HCT116 (cell line): Measurements from ENCODE around the gene TMEM178B. TPM values are rescaled to one million over a fixed set of nuclear protein-coding genes. Genes with fewer than 3 reads are reported as not detected.

Source experiments
- ATAC-seq: fragments of 200-7000 bp; cut with Tn5 transposase; 2 replicates; pipeline ENCODE4 v1.9.1; 2020; ENCODE audit warnings: mild to moderate bottlenecking, moderate library complexity
- BruUV-seq: library from RNA; stranded (reverse); fragments of 400-500 nt; replicated peaks from 2 replicates; lab custom pipeline; 2021; lab: Mats Ljungman, UMichigan
- CTCF ChIA-PET: fragments of 300-600 bp; sonication (Branson Sonifier 250); formaldehyde crosslinking; loops from one replicate; lab custom pipeline; 2021; ENCODE audit warnings: antibody characterized with exemption; lab: Charles Lee
- POLR2A ChIA-PET: fragments of 300-600, 350-600 bp; sonication (Branson Sonifier 250); formaldehyde crosslinking; loops from one replicate; lab custom pipeline; 2021; ENCODE audit warnings: antibody characterized with exemption; lab: Charles Lee
- RAD21 ChIA-PET, 2 experiments: fragments of 300-600 bp; sonication (Branson Sonifier 250); formaldehyde crosslinking; loops; one replicate each; lab custom pipeline; 2023; ENCODE audit warnings: low total read pairs in 2 of 2; ENCODE audit not compliant: uncharacterized antibody in 2 of 2, unreplicated experiment in 2 of 2, low non-redundant PET in 1 of 2; lab: Charles Lee
- DNase-seq: peaks from one replicate; pipeline ENCODE4 v3.0.0-alpha.2; 2010; ENCODE audit warnings: low read depth, low spot score
- H2AFZ ChIP-seq: fragments of 200-600 bp; shearing (Covaris generic), sonication (generic); 2 replicates; pipeline ENCODE4 v1.6.1; 2017; ENCODE audit warnings: low read depth, mixed run types, mixed read lengths, antibody characterized with exemption, low read length; ENCODE audit not compliant: poor library complexity, severe bottlenecking
- H3K27ac ChIP-seq: 2 replicates; pipeline ENCODE4 v1.5.1; 2012; ENCODE audit warnings: low read depth, low read length
- H3K27me3 ChIP-seq: fragments of 200-600 bp; sonication (generic); 2 replicates; pipeline ENCODE4 v1.6.1; 2016; ENCODE audit warnings: mixed run types, low read length, mixed read lengths; ENCODE audit not compliant: insufficient read depth
- H3K36me3 ChIP-seq, 2 experiments: fragments of 200-500 bp in 1 of 2; fragments of 200-600 bp in 1 of 2; sonication (Bioruptor generic) in 1 of 2; sonication (generic) in 1 of 2; 2 replicates each; pipeline versions ENCODE4 v1.5.1 to v1.6.1; 2014 to 2016; ENCODE audit warnings: low read length in 2 of 2, inconsistent platforms in 1 of 2, mixed read lengths in 1 of 2, mixed run types in 1 of 2; ENCODE audit not compliant: insufficient read depth in 2 of 2, control insufficient read depth in 1 of 2
- H3K4me1 ChIP-seq, 2 experiments: fragments of 200-600 bp in 1 of 2; sonication (generic) in 1 of 2; 2 replicates each; pipeline versions ENCODE4 v1.5.1 to v1.6.1; 2012 to 2017; ENCODE audit warnings: low read length in 2 of 2, inconsistent platforms in 1 of 2, mild to moderate bottlenecking in 1 of 2, mixed read lengths in 1 of 2, mixed run types in 1 of 2, moderate library complexity in 1 of 2; ENCODE audit not compliant: insufficient read depth in 2 of 2, control insufficient read depth in 1 of 2
- H3K4me2 ChIP-seq: fragments of 200-600 bp; sonication (generic); 2 replicates; pipeline ENCODE4 v1.6.1; 2017; ENCODE audit warnings: mixed run types, low read length, mixed read lengths
- H3K4me3 ChIP-seq, 2 experiments: fragments of 200-600 bp in 1 of 2; sonication (generic) in 1 of 2; replicated peaks in 1 of 2; 2 replicates each; pipeline ENCODE4 v1.5.1; 2011 to 2016; ENCODE audit warnings: low read length in 2 of 2, control low read depth in 1 of 2, low read depth in 1 of 2, mild to moderate bottlenecking in 1 of 2, mixed read lengths in 1 of 2, mixed run types in 1 of 2
- H3K79me2 ChIP-seq: fragments of 200-600 bp; sonication (generic); 2 replicates; pipeline ENCODE4 v1.6.1; 2017; ENCODE audit warnings: mild to moderate bottlenecking, mixed run types, low read length, moderate library complexity, mixed read lengths; ENCODE audit not compliant: insufficient read depth
- H3K9ac ChIP-seq: fragments of 200-600 bp; sonication (generic); 2 replicates; pipeline ENCODE4 v1.6.1; 2016; ENCODE audit warnings: low read length, mixed read lengths
- H3K9me2 ChIP-seq: fragments of 200-600 bp; sonication (generic), shearing (Covaris generic); 2 replicates; pipeline ENCODE4 v1.6.1; 2017; ENCODE audit warnings: mixed run types, mild to moderate bottlenecking, moderate library complexity; ENCODE audit not compliant: insufficient read depth
- H3K9me3 ChIP-seq, 2 experiments: fragments of 200-500 bp in 1 of 2; fragments of 200-600 bp in 1 of 2; sonication (Bioruptor generic) in 1 of 2; sonication (generic) in 1 of 2; 2 replicates each; pipeline ENCODE4 v1.6.1; 2014 to 2017; ENCODE audit warnings: low read length in 2 of 2, mixed read lengths in 2 of 2, inconsistent platforms in 1 of 2, low read depth in 1 of 2, mild to moderate bottlenecking in 1 of 2, mixed run types in 1 of 2, moderate library complexity in 1 of 2; ENCODE audit not compliant: control insufficient read depth in 1 of 2, insufficient read depth in 1 of 2
- H4K20me1 ChIP-seq: fragments of 200-600 bp; sonication (generic), shearing (Covaris generic); 2 replicates; pipeline ENCODE4 v1.6.1; 2017; ENCODE audit warnings: mixed run types, mild to moderate bottlenecking, moderate library complexity; ENCODE audit not compliant: insufficient read depth
- CEBPB ChIP-seq: IDR thresholded peaks from 2 replicates; pipeline ENCODE4 v1.6.1; 2012; ENCODE audit warnings: low read depth
- EGR1 ChIP-seq: IDR thresholded peaks from 2 replicates; pipeline ENCODE4 v1.6.1; 2012; ENCODE audit warnings: low read depth
- ELF1 ChIP-seq: IDR thresholded peaks from 2 replicates; pipeline ENCODE4 v1.6.1; 2012; ENCODE audit warnings: low read depth, borderline replicate concordance
- EZH2phosphoT487 ChIP-seq: fragments of 200-600 bp; IDR thresholded peaks from 2 replicates; pipeline ENCODE4 v1.6.1; 2018; ENCODE audit warnings: antibody characterized with exemption, borderline replicate concordance
- FOSL1 ChIP-seq: IDR thresholded peaks from 2 replicates; pipeline ENCODE4 v1.6.1; 2012; ENCODE audit warnings: low read depth
- JUND ChIP-seq: IDR thresholded peaks from 2 replicates; pipeline ENCODE4 v1.6.1; 2012
- POLR2A ChIP-seq: IDR thresholded peaks from 2 replicates; pipeline ENCODE4 v1.7.0; 2011; ENCODE audit warnings: borderline replicate concordance; ENCODE audit not compliant: insufficient read depth, insufficient read length; ENCODE audit errors: extremely low read depth
- POLR2AphosphoS5 ChIP-seq: IDR thresholded peaks from 2 replicates; pipeline ENCODE4 v1.6.1; 2011; ENCODE audit warnings: mild to moderate bottlenecking, low read depth, low read length, moderate library complexity
- RAD21 ChIP-seq: IDR thresholded peaks from 2 replicates; pipeline ENCODE4 v1.6.1; 2012; ENCODE audit warnings: low read depth, mild to moderate bottlenecking
- SP1 ChIP-seq: IDR thresholded peaks from 2 replicates; pipeline ENCODE4 v1.6.1; 2012; ENCODE audit warnings: low read depth
- TCF7L2 ChIP-seq: IDR thresholded peaks from 2 replicates; pipeline ENCODE4 v1.7.0; 2011; ENCODE audit warnings: borderline replicate concordance, inconsistent platforms; ENCODE audit not compliant: insufficient read depth, insufficient read length; ENCODE audit errors: extremely low read depth
- YY1 ChIP-seq: IDR thresholded peaks from 2 replicates; pipeline ENCODE4 v1.6.1; 2011; ENCODE audit warnings: low read length, low read depth, moderate library complexity, mild to moderate bottlenecking; ENCODE audit not compliant: insufficient replicate concordance; ENCODE audit errors: extremely low read depth
- ZFX ChIP-seq: fragments of 450-650 bp; IDR thresholded peaks from 2 replicates; pipeline ENCODE4 v1.6.1; 2017
- ZNF274 ChIP-seq: fragments of 200-500 bp; sonication (Bioruptor generic); IDR thresholded peaks from 2 replicates; pipeline ENCODE4 v1.6.1; 2014; ENCODE audit warnings: mild to moderate bottlenecking, low read depth, low read length, inconsistent platforms
- intact Hi-C: fragments of 100-400 bp; cut with micrococcal nuclease; formaldehyde crosslinking; loops from 2 replicates; pipeline ENCODE4 v1.10.0; 2022
- total RNA-seq: library from RNA; stranded (reverse); gene quantifications from one replicate; pipeline ENCODE4 v1.2.1, GENCODE V29; 2021; ENCODE audit not compliant: unreplicated experiment
- TF ChIP-seq, protein P1 (sequence below): IDR thresholded peaks from 2 replicates; pipeline ENCODE4 v1.6.1; 2011; ENCODE audit warnings: mild to moderate bottlenecking, low read length, moderate library complexity; ENCODE audit not compliant: insufficient replicate concordance; ENCODE audit errors: extremely low read depth
- TF ChIP-seq, protein P2 (sequence below), 3 experiments: fragments of 200-600 bp in 1 of 3; sonication (generic) in 1 of 3; IDR thresholded peaks in 2 of 3; conservative IDR thresholded peaks in 1 of 3; 2 replicates each; pipeline ENCODE4 v1.5.1; 2012 to 2017; ENCODE audit warnings: low read depth in 2 of 3, low read length in 2 of 3, antibody characterized with exemption in 1 of 3, borderline replicate concordance in 1 of 3, control low read depth in 1 of 3, mild to moderate bottlenecking in 1 of 3, mixed read lengths in 1 of 3, mixed run types in 1 of 3, moderate library complexity in 1 of 3; ENCODE audit not compliant: insufficient read depth in 1 of 3
- TF ChIP-seq, protein P3 (sequence below): IDR thresholded peaks from 2 replicates; pipeline ENCODE4 v1.6.1; 2012

Gene TMEM178B
- total RNA-seq, 1 experiment from 2014 or later = 0.02 TPM

DNA sequence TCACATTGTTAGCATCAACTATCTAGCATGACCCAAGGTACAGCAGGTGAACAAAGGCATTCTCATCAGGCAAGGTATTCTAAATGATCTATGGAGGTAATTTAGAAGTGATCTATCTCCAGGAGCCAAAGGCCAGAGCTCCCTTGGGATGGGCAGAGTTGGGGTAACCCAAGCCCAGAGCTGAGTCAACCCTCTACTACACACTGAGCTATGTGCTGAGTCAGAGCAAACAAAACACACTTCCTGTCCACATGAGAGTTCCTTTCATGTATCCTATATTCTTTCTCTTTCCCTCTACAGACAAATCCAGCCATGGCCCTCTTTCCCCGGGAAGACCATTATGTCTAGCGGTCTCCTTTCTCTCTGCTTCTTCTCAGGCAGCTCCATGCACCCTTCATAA is 409.2 kb downstream of the TMEM178B start (continued):
- TF ChIP-seq, protein P1, sequence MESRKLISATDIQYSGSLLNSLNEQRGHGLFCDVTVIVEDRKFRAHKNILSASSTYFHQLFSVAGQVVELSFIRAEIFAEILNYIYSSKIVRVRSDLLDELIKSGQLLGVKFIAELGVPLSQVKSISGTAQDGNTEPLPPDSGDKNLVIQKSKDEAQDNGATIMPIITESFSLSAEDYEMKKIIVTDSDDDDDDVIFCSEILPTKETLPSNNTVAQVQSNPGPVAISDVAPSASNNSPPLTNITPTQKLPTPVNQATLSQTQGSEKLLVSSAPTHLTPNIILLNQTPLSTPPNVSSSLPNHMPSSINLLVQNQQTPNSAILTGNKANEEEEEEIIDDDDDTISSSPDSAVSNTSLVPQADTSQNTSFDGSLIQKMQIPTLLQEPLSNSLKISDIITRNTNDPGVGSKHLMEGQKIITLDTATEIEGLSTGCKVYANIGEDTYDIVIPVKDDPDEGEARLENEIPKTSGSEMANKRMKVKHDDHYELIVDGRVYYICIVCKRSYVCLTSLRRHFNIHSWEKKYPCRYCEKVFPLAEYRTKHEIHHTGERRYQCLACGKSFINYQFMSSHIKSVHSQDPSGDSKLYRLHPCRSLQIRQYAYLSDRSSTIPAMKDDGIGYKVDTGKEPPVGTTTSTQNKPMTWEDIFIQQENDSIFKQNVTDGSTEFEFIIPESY = no peak
- TF ChIP-seq EZH2phosphoT487 = no peak
- TF ChIP-seq ZNF274 = no peak
- TF ChIP-seq JUND = no peak
- no peak for TF ChIP-seq TCF7L2
- TF ChIP-seq, protein P2, sequence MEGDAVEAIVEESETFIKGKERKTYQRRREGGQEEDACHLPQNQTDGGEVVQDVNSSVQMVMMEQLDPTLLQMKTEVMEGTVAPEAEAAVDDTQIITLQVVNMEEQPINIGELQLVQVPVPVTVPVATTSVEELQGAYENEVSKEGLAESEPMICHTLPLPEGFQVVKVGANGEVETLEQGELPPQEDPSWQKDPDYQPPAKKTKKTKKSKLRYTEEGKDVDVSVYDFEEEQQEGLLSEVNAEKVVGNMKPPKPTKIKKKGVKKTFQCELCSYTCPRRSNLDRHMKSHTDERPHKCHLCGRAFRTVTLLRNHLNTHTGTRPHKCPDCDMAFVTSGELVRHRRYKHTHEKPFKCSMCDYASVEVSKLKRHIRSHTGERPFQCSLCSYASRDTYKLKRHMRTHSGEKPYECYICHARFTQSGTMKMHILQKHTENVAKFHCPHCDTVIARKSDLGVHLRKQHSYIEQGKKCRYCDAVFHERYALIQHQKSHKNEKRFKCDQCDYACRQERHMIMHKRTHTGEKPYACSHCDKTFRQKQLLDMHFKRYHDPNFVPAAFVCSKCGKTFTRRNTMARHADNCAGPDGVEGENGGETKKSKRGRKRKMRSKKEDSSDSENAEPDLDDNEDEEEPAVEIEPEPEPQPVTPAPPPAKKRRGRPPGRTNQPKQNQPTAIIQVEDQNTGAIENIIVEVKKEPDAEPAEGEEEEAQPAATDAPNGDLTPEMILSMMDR (IDR thresholded peaks at IDR 0.05 in 2 of 3, conservative IDR thresholded peaks at IDR 0.05 in 1 of 3; ENCODE audit: borderline replicate concordance in 1 of 3, insufficient read depth in 1 of 3, low read depth in 2 of 3, low read length in 2 of 3) = no peak
- no peak for TF ChIP-seq EGR1
- TF ChIP-seq SP1 = no peak

DNA sequence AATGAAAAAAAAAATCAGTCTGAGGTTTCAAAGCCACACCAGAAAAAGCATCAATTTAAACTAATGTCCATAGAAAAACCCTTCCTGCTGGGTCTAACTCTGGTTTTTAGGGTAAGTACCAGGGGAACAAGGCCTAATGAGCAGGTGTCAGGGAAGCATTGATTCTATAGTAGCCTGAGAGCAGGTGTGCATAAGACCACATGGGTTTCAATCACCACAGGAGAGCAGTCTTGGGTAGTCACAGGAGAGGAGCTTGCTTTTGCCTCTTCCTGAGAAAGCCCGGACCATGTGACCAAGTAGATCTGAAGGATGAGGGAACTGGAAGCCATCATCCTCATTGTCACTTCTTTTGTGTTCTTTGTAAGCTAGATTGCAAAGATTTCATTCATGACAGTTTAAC is 411.0 kb downstream of the TMEM178B start:
- H3K36me3 ChIP-seq = no peaks in the 10 kb centered on the region
- no peak for DNase-seq
- intact Hi-C loops = no loop called here
- peaks cover 0 to 6% of the 10 kb centered on the region in 2 experiments; a peak in 1 of 4 replicates for H3K4me1 ChIP-seq
- POLR2A ChIA-PET = no interaction called here
- no peaks in the 10 kb centered on the region for H3K9me2 ChIP-seq
- H3K79me2 ChIP-seq = no peaks in the 10 kb centered on the region
- no peak overlapping the region for H3K27ac ChIP-seq
- no peaks in the 10 kb centered on the region for H4K20me1 ChIP-seq
- no peak overlapping the region for H3K4me2 ChIP-seq
- no TSS peak for BruUV-seq
- ATAC-seq = no peak
- no peak overlapping the region for H3K4me3 ChIP-seq
- peaks cover 12% of the 10 kb centered on the region; the same call in 1 of the 2 replicates for H3K27me3 ChIP-seq
- H2AFZ ChIP-seq = no peak overlapping the region
- RAD21 ChIA-PET = no interaction called here
- no peak overlapping the region for H3K9ac ChIP-seq
- no peaks in the 10 kb centered on the region for H3K9me3 ChIP-seq
- CTCF ChIA-PET = no interaction called here
- TF ChIP-seq, protein P3, sequence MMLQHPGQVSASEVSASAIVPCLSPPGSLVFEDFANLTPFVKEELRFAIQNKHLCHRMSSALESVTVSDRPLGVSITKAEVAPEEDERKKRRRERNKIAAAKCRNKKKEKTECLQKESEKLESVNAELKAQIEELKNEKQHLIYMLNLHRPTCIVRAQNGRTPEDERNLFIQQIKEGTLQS = no peak
- TF ChIP-seq EGR1 (no peak), ELF1 (no peak), TCF7L2 (no peak), FOSL1 (no peak), POLR2AphosphoS5 (no peak), RAD21 (no peak), JUND (no peak), CEBPB (no peak), POLR2A (no peak), ZFX (no peak), YY1 (no peak)
- TF ChIP-seq, protein P1 = no peak
